AG04450 (cell line): ENCODE results near the gene ACVR2A. TPM values are rescaled to one million over a fixed set of nuclear protein-coding genes. Genes with fewer than 3 reads are reported as not detected.
A peak's percentile ranks its signal among the peaks of the same experiment; 100 is the strongest.

Experiments used
- CTCF ChIA-PET: fragments of 300-600, 350-600 bp; formaldehyde crosslinking; extraction: SDS; loops from one replicate; lab custom pipeline; 2022; ENCODE audit warnings: antibody characterized with exemption, inconsistent platforms; lab: Charles Lee
- POLR2A ChIA-PET: fragments of 350-600 bp; formaldehyde crosslinking; extraction: SDS; loops from one replicate; lab custom pipeline; 2021; ENCODE audit warnings: antibody characterized with exemption, inconsistent platforms; lab: Yijun Ruan, JAX
- DNase-seq: peaks from one replicate; pipeline ENCODE4 v3.0.0-alpha.2; 2011; ENCODE audit warnings: low read depth, low spot score
- H3K27ac ChIP-seq: one replicate; pipeline ENCODE4 v1.5.1; 2012; ENCODE audit warnings: low read depth, low read length, control low read depth
- H3K27me3 ChIP-seq: one replicate; pipeline ENCODE4 v1.6.0; 2012; ENCODE audit warnings: low read length; ENCODE audit not compliant: control insufficient read depth, insufficient read depth
- H3K4me3 ChIP-seq: 2 replicates; pipeline ENCODE4 v1.5.1; 2011; ENCODE audit warnings: mild to moderate bottlenecking, low read depth, low read length, control low read depth
- H3K9me3 ChIP-seq: 2 replicates; pipeline ENCODE4 v1.5.1; 2012; ENCODE audit warnings: low read length; ENCODE audit not compliant: control insufficient read depth, insufficient read depth
- CTCF ChIP-seq: IDR thresholded peaks from 2 replicates; pipeline ENCODE4 v1.5.1; 2011; ENCODE audit warnings: low read depth, low read length, control low read depth, inconsistent platforms
- polyA minus RNA-seq: library from RNA; depleted of rRNA, polyadenylated mRNA; stranded (reverse); fragments of >200 nt; gene quantifications from 2 replicates; pipeline ENCODE4 v1.2.3, GENCODE V29; 2011; rRNA and poly(A)+ RNA removed
- polyA plus RNA-seq: library from polyadenylated mRNA; depleted of rRNA; stranded (reverse); fragments of >200 nt; gene quantifications from 2 replicates; pipeline ENCODE4 v1.2.3, GENCODE V29; 2011; rRNA removed

ACVR2A gene
- polyA plus RNA-seq (3.3 and 5.1 TPM in 2 replicates), polyA minus RNA-seq (8.0 and 14.6 TPM in 2 replicates)

- TF ChIP-seq CTCF = no peak
- POLR2A ChIA-PET = interaction anchor here (0.6 to 0.7 kb wide), 3 partner anchors 34 to 353 kb away, joined by 6 to 8 read pairs (median 7); no protein-coding TSS in a partner anchor
- no peak for DNase-seq
- peak within 1 kb of the TSS; percentile 76 for H3K4me3 ChIP-seq
- CTCF ChIA-PET = interaction anchor here (0.6 to 1.0 kb wide), 2 partner anchors 465 to 631 kb away, joined by 3 read pairs; no protein-coding TSS in a partner anchor
- H3K9me3 ChIP-seq = no peaks in the 10 kb centered on the region; the same call in 1 of the 2 replicates
- H3K27me3 ChIP-seq = no peaks in the 10 kb centered on the region
- peak within 1 kb of the TSS; percentile 96 for H3K27ac ChIP-seq
Observed at GRCh38 chr2:147844697-147845410, at the start of gene ACVR2A. Gene ACVR2A, plus strand, starts transcription at chr2:147845029. Its CDS starts 124 bp downstream, at chr2:147845153.

- H3K27ac ChIP-seq = no peak overlapping the region
- no peak for DNase-seq
- CTCF ChIA-PET = interaction anchor here (0.7 kb wide), 1 partner anchor 74 kb away, joined by 6 read pairs; no protein-coding TSS in a partner anchor
- no peaks in the 10 kb centered on the region for H3K9me3 ChIP-seq
- no peak for TF ChIP-seq CTCF
- H3K27me3 ChIP-seq = no peaks in the 10 kb centered on the region
- no peak overlapping the region for H3K4me3 ChIP-seq
- POLR2A ChIA-PET = no interaction called here
Observed at GRCh38 chr2:147800316-147800715, 44.5 kb upstream of the ACVR2A start.

GRCh38 chr2:147806846-147807245 lies 38.0 kb upstream of the ACVR2A start:
- H3K4me3 ChIP-seq = no peak overlapping the region
- ChIA-PET POLR2A (no interaction called here), CTCF (no interaction called here)
- no peak overlapping the region for H3K27ac ChIP-seq
- TF ChIP-seq CTCF = no peak
- no peaks in the 10 kb centered on the region for H3K9me3 ChIP-seq
- no peak for DNase-seq
- H3K27me3 ChIP-seq = no peaks in the 10 kb centered on the region

- TF ChIP-seq CTCF = no peak
- H3K4me3 ChIP-seq = no peak overlapping the region
- DNase-seq = no peak
- H3K27me3 ChIP-seq = no peaks in the 10 kb centered on the region
- ChIA-PET POLR2A (no interaction called here), CTCF (no interaction called here)
- H3K27ac ChIP-seq = no peak overlapping the region
- H3K9me3 ChIP-seq = no peaks in the 10 kb centered on the region
Observed at GRCh38 chr2:147808520-147808919, 36.3 kb upstream of the ACVR2A start.
